Body of pancreas (tissue), 4 donors: ENCODE results near the gene DNAJA4.

Experiments
- POLR2A ChIP-seq, 3 donors: fragments of 450-650 bp; IDR thresholded peaks; one replicate each; pipeline ENCODE4 v1.6.1; 2016; ENCODE audit warnings: antibody characterized with exemption in 3 of 3, mild to moderate bottlenecking in 2 of 3
- TF ChIP-seq, protein P1 (sequence below), 7 experiments: fragments of 450-650 bp in 4 of 7; fragments of 200-600 bp in 3 of 7; sonication (generic) in 3 of 7; IDR thresholded peaks; one replicate each; pipeline ENCODE4 v1.5.1; 2016 to 2019; ENCODE audit warnings: antibody characterized with exemption in 7 of 7

DNA sequence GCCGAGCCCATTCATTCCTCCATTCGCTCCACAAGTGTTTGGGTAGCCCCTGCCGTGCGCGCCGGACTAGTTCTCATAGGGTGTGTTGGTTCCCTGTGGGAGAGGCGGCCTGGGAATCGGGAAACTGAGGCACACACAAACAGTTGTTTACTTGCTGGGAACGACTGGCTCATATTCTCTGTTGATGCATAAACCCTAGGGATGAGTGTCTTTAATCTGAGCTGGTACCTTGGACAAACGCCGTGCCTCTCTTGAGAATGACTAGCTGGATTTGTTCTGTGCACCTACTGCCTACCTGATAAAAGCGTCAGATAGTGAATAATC is 737 bp downstream of the DNAJA4 start:
- TF ChIP-seq, protein P1, sequence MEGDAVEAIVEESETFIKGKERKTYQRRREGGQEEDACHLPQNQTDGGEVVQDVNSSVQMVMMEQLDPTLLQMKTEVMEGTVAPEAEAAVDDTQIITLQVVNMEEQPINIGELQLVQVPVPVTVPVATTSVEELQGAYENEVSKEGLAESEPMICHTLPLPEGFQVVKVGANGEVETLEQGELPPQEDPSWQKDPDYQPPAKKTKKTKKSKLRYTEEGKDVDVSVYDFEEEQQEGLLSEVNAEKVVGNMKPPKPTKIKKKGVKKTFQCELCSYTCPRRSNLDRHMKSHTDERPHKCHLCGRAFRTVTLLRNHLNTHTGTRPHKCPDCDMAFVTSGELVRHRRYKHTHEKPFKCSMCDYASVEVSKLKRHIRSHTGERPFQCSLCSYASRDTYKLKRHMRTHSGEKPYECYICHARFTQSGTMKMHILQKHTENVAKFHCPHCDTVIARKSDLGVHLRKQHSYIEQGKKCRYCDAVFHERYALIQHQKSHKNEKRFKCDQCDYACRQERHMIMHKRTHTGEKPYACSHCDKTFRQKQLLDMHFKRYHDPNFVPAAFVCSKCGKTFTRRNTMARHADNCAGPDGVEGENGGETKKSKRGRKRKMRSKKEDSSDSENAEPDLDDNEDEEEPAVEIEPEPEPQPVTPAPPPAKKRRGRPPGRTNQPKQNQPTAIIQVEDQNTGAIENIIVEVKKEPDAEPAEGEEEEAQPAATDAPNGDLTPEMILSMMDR (IDR thresholded peaks at IDR 0.05): no peak
- TF ChIP-seq POLR2A (IDR thresholded peaks at IDR 0.05): no peak
